SK-N-SH (cell line): ENCODE measurements around the gene DCAF5. TPM values are rescaled to one million over a fixed set of nuclear protein-coding genes. Genes with fewer than 3 reads are reported as not detected.

Experiments used
- CTCF ChIA-PET: fragments of 300-600, 350-600 bp; formaldehyde crosslinking; extraction: SDS; loops from one replicate; lab custom pipeline; 2021; lab: Yijun Ruan, JAX
- POLR2A ChIA-PET: fragments of 350-600 bp; sonication (Branson Sonifier 250); formaldehyde crosslinking; extraction: SDS; loops from one replicate; lab custom pipeline; 2020; ENCODE audit warnings: antibody characterized with exemption, inconsistent platforms; lab: Yijun Ruan, JAX
- DNase-seq: peaks from one replicate; pipeline ENCODE4 v3.0.0; 2012
- H2AFZ ChIP-seq: fragments of 200-600 bp; sonication (generic); 2 replicates; pipeline ENCODE4 v1.8.1; 2016; ENCODE audit warnings: antibody characterized with exemption, mild to moderate bottlenecking, low read depth
- H3F3A ChIP-seq: fragments of 200-600 bp; sonication (generic); replicated peaks from 2 replicates; pipeline ENCODE3; 2016; ENCODE audit warnings: antibody characterized with exemption, mild to moderate bottlenecking; ENCODE audit not compliant: insufficient read depth
- H3K27ac ChIP-seq, 2 experiments: fragments of 200-500 bp in 1 of 2; fragments of 200-600 bp in 1 of 2; sonication (Bioruptor generic) in 1 of 2; sonication (generic), shearing (Covaris generic) in 1 of 2; 2 replicates each; pipeline versions ENCODE4 v1.5.1 to v1.6.1; 2014 to 2016; ENCODE audit warnings: low read depth in 2 of 2, inconsistent platforms in 1 of 2, low read length in 1 of 2, mild to moderate bottlenecking in 1 of 2, mixed read lengths in 1 of 2
- H3K27me3 ChIP-seq: fragments of 200-600 bp; sonication (generic), shearing (Covaris generic); 2 replicates; pipeline ENCODE4 v1.6.1; 2016; ENCODE audit warnings: mixed run types; ENCODE audit not compliant: insufficient read depth
- H3K36me3 ChIP-seq, 2 experiments: fragments of 200-500 bp in 1 of 2; fragments of 200-600 bp in 1 of 2; sonication (Bioruptor generic) in 1 of 2; sonication (generic) in 1 of 2; replicated peaks in 1 of 2; 2 replicates each; pipeline versions ENCODE3 to v1.5.1; 2014 to 2016; ENCODE audit warnings: low read length in 1 of 2, mild to moderate bottlenecking in 1 of 2; ENCODE audit not compliant: insufficient read depth in 2 of 2, control insufficient read depth in 1 of 2
- H3K4me1 ChIP-seq, 2 experiments: fragments of 200-500 bp in 1 of 2; fragments of 200-600 bp in 1 of 2; sonication (Bioruptor generic) in 1 of 2; sonication (generic), shearing (Covaris generic) in 1 of 2; 2 replicates each; pipeline versions ENCODE4 v1.5.1 to v1.6.1; 2014 to 2016; ENCODE audit warnings: low read depth in 1 of 2, low read length in 1 of 2, mixed run types in 1 of 2; ENCODE audit not compliant: insufficient read depth in 2 of 2, control insufficient read depth in 1 of 2
- H3K4me2 ChIP-seq: fragments of 200-600 bp; sonication (generic), shearing (Covaris generic); 2 replicates; pipeline ENCODE4 v1.6.1; 2017; ENCODE audit warnings: mixed run types
- H3K4me3 ChIP-seq, 2 experiments: fragments of 200-500 bp in 1 of 2; fragments of 200-600 bp in 1 of 2; sonication (Bioruptor generic) in 1 of 2; sonication (generic), shearing (Covaris generic) in 1 of 2; 2 replicates each; pipeline versions ENCODE4 v1.5.1 to v1.8.1; 2014 to 2016; ENCODE audit warnings: low read depth in 2 of 2, inconsistent platforms in 1 of 2, low read length in 1 of 2, mild to moderate bottlenecking in 1 of 2, mixed read lengths in 1 of 2, moderate library complexity in 1 of 2
- H3K79me2 ChIP-seq: fragments of 200-600 bp; sonication (generic); 2 replicates; pipeline ENCODE4 v1.8.1; 2017; ENCODE audit warnings: mild to moderate bottlenecking; ENCODE audit not compliant: insufficient read depth
- H3K9ac ChIP-seq: fragments of 200-600 bp; sonication (generic); 2 replicates; pipeline ENCODE4 v1.6.1; 2017; ENCODE audit warnings: mixed run types
- H3K9me2 ChIP-seq: fragments of 200-600 bp; sonication (generic); 2 replicates; pipeline ENCODE4 v1.6.1; 2017; ENCODE audit warnings: mixed run types
- H3K9me3 ChIP-seq: fragments of 200-600 bp; sonication (generic); 2 replicates; pipeline ENCODE4 v1.6.1; 2017; ENCODE audit warnings: mixed run types, mild to moderate bottlenecking, moderate library complexity
- H4K20me1 ChIP-seq: fragments of 200-600 bp; sonication (generic); 2 replicates; pipeline ENCODE4 v1.6.1; 2017; ENCODE audit warnings: mild to moderate bottlenecking, mixed run types; ENCODE audit not compliant: insufficient read depth
- CHD2 ChIP-seq: fragments of 150-350 bp; IDR thresholded peaks from 2 replicates; pipeline ENCODE4 v1.6.1; 2018; ENCODE audit warnings: low read length; ENCODE audit not compliant: partially characterized antibody
- CTCF ChIP-seq: fragments of 200-600 bp; sonication (generic); IDR thresholded peaks from 2 replicates; pipeline ENCODE4 v1.6.1; 2017; ENCODE audit warnings: antibody characterized with exemption, mild to moderate bottlenecking, moderate library complexity
- ELF1 ChIP-seq: IDR thresholded peaks from 2 replicates; pipeline ENCODE4 v1.4.0; 2012
- EP300 ChIP-seq, 2 experiments: IDR thresholded peaks; 2 replicates each; pipeline versions ENCODE4 v1.4.0 to v1.6.1; 2012; ENCODE audit warnings: borderline replicate concordance in 1 of 2, low read depth in 1 of 2, low read length in 1 of 2
- GABPA ChIP-seq: IDR thresholded peaks from 2 replicates; pipeline ENCODE4 v1.4.0; 2012; ENCODE audit warnings: low read depth, mild to moderate bottlenecking
- IRF3 ChIP-seq: fragments of 150-350 bp; IDR thresholded peaks from 2 replicates; pipeline ENCODE4 v1.6.1; 2016; ENCODE audit warnings: mild to moderate bottlenecking, low read depth, low read length
- MEF2A ChIP-seq: IDR thresholded peaks from 2 replicates; pipeline ENCODE4 v1.4.0; 2012; ENCODE audit warnings: low read depth, borderline replicate concordance
- NFIC ChIP-seq: IDR thresholded peaks from 2 replicates; pipeline ENCODE4 v1.4.0; 2012; ENCODE audit warnings: borderline replicate concordance
- NRF1 ChIP-seq: IDR thresholded peaks from 2 replicates; pipeline ENCODE4 v1.6.1; 2012; ENCODE audit warnings: low read depth, mild to moderate bottlenecking, low read length
- PBX3 ChIP-seq: IDR thresholded peaks from 2 replicates; pipeline ENCODE4; 2012
- POLR2AphosphoS5 ChIP-seq: IDR thresholded peaks from 2 replicates; pipeline ENCODE4 v1.6.1; 2012; ENCODE audit warnings: low read depth, low read length
- RAD21 ChIP-seq: IDR thresholded peaks from 2 replicates; pipeline ENCODE4 v1.6.1; 2012; ENCODE audit warnings: mild to moderate bottlenecking, low read length
- RCOR1 ChIP-seq: fragments of 150-350 bp; IDR thresholded peaks from 2 replicates; pipeline ENCODE4 v1.6.1; 2017; ENCODE audit warnings: antibody characterized with exemption, low read length
- RFX5 ChIP-seq: IDR thresholded peaks from 2 replicates; pipeline ENCODE4 v1.6.1; 2012; ENCODE audit warnings: mild to moderate bottlenecking, improper control_type of control experiment, low read length
- SMC3 ChIP-seq: IDR thresholded peaks from 2 replicates; pipeline ENCODE4 v1.6.1; 2012; ENCODE audit warnings: low read depth, low read length, improper control_type of control experiment
- TAF1 ChIP-seq: IDR thresholded peaks from 2 replicates; pipeline ENCODE4 v1.6.1; 2012; ENCODE audit warnings: low read depth, mild to moderate bottlenecking, low read length, moderate library complexity, borderline replicate concordance
- TEAD4 ChIP-seq: IDR thresholded peaks from 2 replicates; pipeline ENCODE4 v1.4.0; 2012; ENCODE audit warnings: mild to moderate bottlenecking, borderline replicate concordance; ENCODE audit not compliant: insufficient read depth
- USF1 ChIP-seq: IDR thresholded peaks from 2 replicates; pipeline ENCODE4 v1.4.0; 2012; ENCODE audit warnings: low read depth, borderline replicate concordance
- USF2 ChIP-seq: fragments of 150-350 bp; IDR thresholded peaks from 2 replicates; pipeline ENCODE4 v1.6.1; 2017; ENCODE audit warnings: antibody characterized with exemption, low read length, low read depth, borderline replicate concordance
- YY1 ChIP-seq: IDR thresholded peaks from 2 replicates; pipeline ENCODE4 v1.4.0; 2012; ENCODE audit warnings: low read depth, mild to moderate bottlenecking
- ZBTB33 ChIP-seq: IDR thresholded peaks from 2 replicates; pipeline ENCODE4 v1.4.0; 2012; ENCODE audit warnings: low read depth, borderline replicate concordance
- WGBS: methylation state at CpG from one replicate; pipeline ENCODE4 v1.1.6; 2017; ENCODE audit warnings: low lambda C conversion rate; 5-methylcytosine and 5-hydroxymethylcytosine counted together
- polyA plus RNA-seq, 3 experiments: library from polyadenylated mRNA; depleted of rRNA; stranded (reverse); fragments of >200 nt; gene quantifications; 2 replicates each; pipeline ENCODE4 v1.2.3, GENCODE V29; 2012

Gene DCAF5
- polyA plus RNA-seq, 1 of the 3 experiments (the other 2 are of a cell fraction): 26.7 TPM

- Histone ChIP-seq H3K9me2 (no peaks in the 10 kb centered on the region), H3K9me3 (no peaks in the 10 kb centered on the region), H2AFZ (peak overlapping the region; percentile 60; the same call in 1 of the 2 replicates), H3K36me3 (peaks cover 0 to 4% of the 10 kb centered on the region in 2 experiments), H3K27me3 (no peaks in the 10 kb centered on the region), H3K27ac (peak overlapping the region; percentile 46 to 64), H4K20me1 (peaks cover 49% of the 10 kb centered on the region), H3K9ac (no peak overlapping the region; the same call in 1 of the 2 replicates), H3K4me2 (peak overlapping the region; percentile 60), H3F3A (no peaks in the 10 kb centered on the region), H3K4me3 (peak overlapping the region in 1 of 2 experiments; percentile 8; a peak in 1 of 4 replicates), H3K4me1 (peaks cover 24 to 28% of the 10 kb centered on the region in 2 experiments), H3K79me2 (peaks cover 82% of the 10 kb centered on the region)
- POLR2A ChIA-PET: interaction anchor here (1.0 kb wide), 1 partner anchor 62 kb away, joined by 4 read pairs; the partner anchor contains the start of gene EXD2
- 1% methylated on average over 5 of the region's 7 CpGs for WGBS
- CTCF ChIA-PET: interaction anchor here (0.6 to 4.2 kb wide), 45 partner anchors 10 to 337 kb away, joined by 3 to 41 read pairs (median 4); partner anchors contain the start of genes EXD2 and GALNT16
- DNase-seq: peak; percentile 55
- peak; percentile 97 for TF ChIP-seq CTCF
- peak; percentile 28 for TF ChIP-seq CHD2
- TF ChIP-seq USF1: no peak
- TF ChIP-seq YY1: no peak
- no peak for TF ChIP-seq IRF3
- TF ChIP-seq USF2: no peak
- TF ChIP-seq RFX5: no peak
- no peak for TF ChIP-seq GABPA
- TF ChIP-seq TAF1: no peak
- TF ChIP-seq MEF2A: no peak
- TF ChIP-seq NRF1: no peak
- peak; percentile 93 for TF ChIP-seq RAD21
- TF ChIP-seq NFIC: no peak
- no peak for TF ChIP-seq EP300 (IDR thresholded peaks at IDR 0.05; ENCODE audit: borderline replicate concordance in 1 of 2, low read depth in 1 of 2, low read length in 1 of 2)
- peak; percentile 77 for TF ChIP-seq SMC3
- 0 out of 2 replicates have a peak, but pooled peaks have one; percentile 16 for TF ChIP-seq TEAD4
- no peak for TF ChIP-seq ZBTB33
- no peak for TF ChIP-seq POLR2AphosphoS5
- TF ChIP-seq ELF1: no peak
- no peak for TF ChIP-seq PBX3
- 0 out of 2 replicates have a peak, but pooled peaks have one; percentile 24 for TF ChIP-seq RCOR1
Measured at GRCh38 chr14:69129264-69129880, 23.5 kb downstream of the DCAF5 start.
